ENCODE data around the gene MED26.

DNA sequence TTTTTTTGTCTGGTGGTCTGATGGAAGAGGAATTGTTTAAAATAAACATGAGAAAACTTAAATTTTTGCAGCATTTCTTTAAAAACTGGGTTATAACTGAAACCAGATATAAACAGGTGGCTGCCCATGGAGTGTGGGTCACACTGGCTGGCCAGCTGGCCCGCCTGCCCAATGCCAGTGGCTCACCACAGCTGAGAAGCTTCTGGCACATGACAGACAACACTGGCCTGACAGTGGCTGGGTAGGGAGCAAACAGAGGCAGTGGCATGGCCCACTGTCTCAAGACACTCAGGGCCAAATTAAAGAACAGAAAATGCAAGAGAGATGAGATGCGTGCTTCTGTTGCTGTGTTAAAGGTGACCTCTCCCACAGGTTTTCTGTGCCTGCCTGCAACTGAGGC lies 52.7 kb downstream of the MED26 start:
- TF ChIP-seq EZH2 (IDR thresholded peaks at IDR 0.05; ENCODE audit: insufficient read depth, poor library complexity, severe bottlenecking) (no peak), EZH2phosphoT487 (IDR thresholded peaks at IDR 0.05; ENCODE audit: insufficient read depth, low read depth) (no peak)

Data from GM23248 (cell line).